Urinary bladder (tissue), 4 donors: ENCODE data around the gene CDC73. TPM values are rescaled to one million over a fixed set of nuclear protein-coding genes. Genes with fewer than 3 reads are reported as not detected.

Experiments used
- DNase-seq: peaks from one replicate; pipeline ENCODE4 v3.0.0-alpha.2; 2015; ENCODE audit errors: extremely low spot score
- H3K27ac ChIP-seq: one replicate; pipeline ENCODE4 v1.5.1; 2013; ENCODE audit warnings: low read depth, mild to moderate bottlenecking, moderate library complexity
- H3K36me3 ChIP-seq: one replicate; pipeline ENCODE4 v1.6.1; 2013; ENCODE audit warnings: mild to moderate bottlenecking, moderate library complexity; ENCODE audit not compliant: insufficient read depth
- H3K4me1 ChIP-seq: one replicate; pipeline ENCODE4 v1.6.1; 2013; ENCODE audit warnings: mild to moderate bottlenecking, moderate library complexity; ENCODE audit not compliant: insufficient read depth
- H3K4me3 ChIP-seq: one replicate; pipeline ENCODE4 v1.5.1; 2013; ENCODE audit warnings: low read depth, low read length
- WGBS: extraction: QIAGEN DNeasy Blood & Tissue Kit; methylation state at CpG from one replicate; pipeline ENCODE4 v1.1.7; 2013; 5-methylcytosine and 5-hydroxymethylcytosine counted together
- polyA plus RNA-seq: library from polyadenylated mRNA; stranded (reverse); fragments of 200-250 nt; gene quantifications from one replicate; pipeline ENCODE4 v1.2.3, GENCODE V29; 2013
- total RNA-seq: library from RNA; depleted of rRNA; stranded (reverse); fragments of >200 nt; gene quantifications from one replicate; pipeline ENCODE4 v1.2.3, GENCODE V29; 2014
- donor health status: healthy with polysubstance abuse.
- donor health status: healthy.

The CDC73 gene
- total and polyA plus RNA-seq, 2 donors: 20.3 to 79.6 TPM

- no peaks in the 10 kb centered on the region for H3K36me3 ChIP-seq
- H3K4me3 ChIP-seq: no peak overlapping the region
- H3K4me1 ChIP-seq: no peaks in the 10 kb centered on the region
- DNase-seq: no peak
- 86% methylated on average over 4 of the region's 4 CpGs for WGBS
- no peak overlapping the region for H3K27ac ChIP-seq
Observed at GRCh38 chr1:193118803-193119730, 2.8 kb upstream of the CDC73 start.

- Histone ChIP-seq H3K4me3 (no peak overlapping the region), H3K36me3 (no peaks in the 10 kb centered on the region), H3K4me1 (no peaks in the 10 kb centered on the region), H3K27ac (no peak overlapping the region)
- no peak for DNase-seq
- 77% methylated on average over 6 of the region's 6 CpGs for WGBS
Observed at GRCh38 chr1:193120604-193121166, 1.1 kb upstream of the CDC73 start.

GRCh38 chr1:193123751-193124150 is 1.9 kb downstream of the CDC73 start:
- Histone ChIP-seq H3K4me3 (no peak overlapping the region), H3K36me3 (no peaks in the 10 kb centered on the region), H3K4me1 (no peaks in the 10 kb centered on the region), H3K27ac (no peak overlapping the region)
- no peak for DNase-seq

- H3K4me1 ChIP-seq: no peaks in the 10 kb centered on the region
- DNase-seq: no peak
- no peak overlapping the region for H3K27ac ChIP-seq
- no peak overlapping the region for H3K4me3 ChIP-seq
- WGBS: 92% methylated on average over 6 of the region's 6 CpGs
- H3K36me3 ChIP-seq: no peaks in the 10 kb centered on the region
Observed at GRCh38 chr1:193125369-193125768, 3.5 kb downstream of the CDC73 start.

- no peak for DNase-seq
- Histone ChIP-seq H3K4me1 (no peaks in the 10 kb centered on the region), H3K27ac (no peak overlapping the region), H3K4me3 (no peak overlapping the region), H3K36me3 (no peaks in the 10 kb centered on the region)
- WGBS: 100% methylated on average over 2 of the region's 2 CpGs
Observed at GRCh38 chr1:193131266-193131860, 9.5 kb downstream of the CDC73 start.

- H3K36me3 ChIP-seq: no peaks in the 10 kb centered on the region
- WGBS: 85% methylated on average over 7 of the region's 7 CpGs
- no peak for DNase-seq
Observed at GRCh38 chr1:193140254-193140653, 18.4 kb downstream of the CDC73 start.

GRCh38 chr1:193141804-193142203 is 20.0 kb downstream of the CDC73 start:
- 73% methylated on average over 3 of the region's 3 CpGs for WGBS
- Histone ChIP-seq H3K36me3 (no peaks in the 10 kb centered on the region), H3K27ac (no peak overlapping the region), H3K4me3 (no peak overlapping the region), H3K4me1 (no peaks in the 10 kb centered on the region)
- DNase-seq: no peak

More at GRCh38 chr1:193140254-193140653, 18.4 kb downstream of the CDC73 start:
- no peaks in the 10 kb centered on the region for H3K4me1 ChIP-seq
- H3K27ac ChIP-seq: no peak overlapping the region
- no peak overlapping the region for H3K4me3 ChIP-seq

- no peak overlapping the region for H3K27ac ChIP-seq
- WGBS: 54% methylated on average over 2 of the region's 2 CpGs
- H3K36me3 ChIP-seq: no peaks in the 10 kb centered on the region
- H3K4me3 ChIP-seq: no peak overlapping the region
- H3K4me1 ChIP-seq: no peaks in the 10 kb centered on the region
- no peak for DNase-seq
Observed at GRCh38 chr1:193142409-193142808, 20.6 kb downstream of the CDC73 start.

- no peak overlapping the region for H3K27ac ChIP-seq
- DNase-seq: no peak
- H3K4me1 ChIP-seq: no peaks in the 10 kb centered on the region
- 80% methylated on average over 1 of the region's 1 CpG for WGBS
- H3K4me3 ChIP-seq: no peak overlapping the region
- H3K36me3 ChIP-seq: peaks cover 4% of the 10 kb centered on the region
Observed at GRCh38 chr1:193143285-193143684, 21.5 kb downstream of the CDC73 start.

- WGBS: 81% methylated on average over 5 of the region's 5 CpGs
- DNase-seq: no peak
Observed at GRCh38 chr1:193144361-193144938, 22.6 kb downstream of the CDC73 start.

GRCh38 chr1:193144999-193145398 is 23.2 kb downstream of the CDC73 start:
- 64% methylated on average over 1 of the region's 1 CpG for WGBS
- DNase-seq: no peak
- no peaks in the 10 kb centered on the region for H3K4me1 ChIP-seq

More at GRCh38 chr1:193144361-193144938, 22.6 kb downstream of the CDC73 start:
- H3K27ac ChIP-seq: no peak overlapping the region
- H3K4me1 ChIP-seq: no peaks in the 10 kb centered on the region
- no peak overlapping the region for H3K4me3 ChIP-seq
- H3K36me3 ChIP-seq: peaks cover 4% of the 10 kb centered on the region

GRCh38 chr1:193156117-193156821 is 34.4 kb downstream of the CDC73 start:
- H3K36me3 ChIP-seq: no peaks in the 10 kb centered on the region
- no peaks in the 10 kb centered on the region for H3K4me1 ChIP-seq
- H3K4me3 ChIP-seq: no peak overlapping the region
- WGBS: 90% methylated on average over 3 of the region's 3 CpGs
- no peak overlapping the region for H3K27ac ChIP-seq
- DNase-seq: no peak

More at GRCh38 chr1:193144999-193145398, 23.2 kb downstream of the CDC73 start:
- Histone ChIP-seq H3K27ac (no peak overlapping the region), H3K36me3 (peaks cover 4% of the 10 kb centered on the region), H3K4me3 (no peak overlapping the region)

GRCh38 chr1:193156822-193157142 is 35.0 kb downstream of the CDC73 start:
- H3K4me1 ChIP-seq: no peaks in the 10 kb centered on the region
- no peak overlapping the region for H3K4me3 ChIP-seq
- DNase-seq: no peak
- H3K27ac ChIP-seq: no peak overlapping the region
- 46% methylated on average over 3 of the region's 3 CpGs for WGBS
- no peaks in the 10 kb centered on the region for H3K36me3 ChIP-seq
